HepG2 (cell line): ENCODE results near the gene LONP1. TPM values are rescaled to one million over a fixed set of nuclear protein-coding genes. Genes with fewer than 3 reads are reported as not detected.

Source experiments
- CENPT ChIP-seq: sonication (generic); formaldehyde crosslinking; IDR thresholded peaks from 2 replicates; pipeline ENCODE4 v1.8.0; 2022; ENCODE audit warnings: low read depth, mild to moderate bottlenecking, moderate library complexity, missing genetic modification reagents
- ETV5 ChIP-seq: IDR thresholded peaks from 2 replicates; pipeline ENCODE4 v1.6.1; 2018; ENCODE audit warnings: missing biosample characterization, missing genetic modification reagents, inconsistent platforms, borderline replicate concordance
- HCFC1 ChIP-seq: fragments of 150-350 bp; IDR thresholded peaks from 2 replicates; pipeline ENCODE4 v1.6.1; 2014; ENCODE audit warnings: low read depth, low read length
- HOXA3 ChIP-seq: sonication (generic); formaldehyde crosslinking; IDR thresholded peaks from 2 replicates; pipeline ENCODE4 v1.5.0; 2020; ENCODE audit warnings: missing genetic modification reagents
- JDP2 ChIP-seq: sonication (generic); formaldehyde crosslinking; IDR thresholded peaks from 2 replicates; pipeline ENCODE4 v1.8.1; 2022; ENCODE audit warnings: missing genetic modification reagents, borderline replicate concordance
- MAZ ChIP-seq, 2 experiments: sonication (generic) in 1 of 2; formaldehyde crosslinking in 1 of 2; IDR thresholded peaks; 2 replicates each; pipeline versions ENCODE4 v1.5.0 to v1.6.1; 2012 to 2020; ENCODE audit warnings: low read depth in 2 of 2, mild to moderate bottlenecking in 2 of 2, borderline replicate concordance in 1 of 2, improper control_type of control experiment in 1 of 2, low read length in 1 of 2, missing genetic modification reagents in 1 of 2, moderate library complexity in 1 of 2
- PHF8 ChIP-seq: sonication (generic); formaldehyde crosslinking; IDR thresholded peaks from 2 replicates; pipeline ENCODE4 v1.5.0; 2020; ENCODE audit warnings: missing genetic modification reagents
- RAD21 ChIP-seq: fragments of 450-650 bp; formaldehyde crosslinking; IDR thresholded peaks from 2 replicates; pipeline ENCODE4 v1.5.0; 2020; ENCODE audit warnings: mild to moderate bottlenecking
- RCOR2 ChIP-seq: IDR thresholded peaks from 2 replicates; pipeline ENCODE4 v1.6.1; 2016; ENCODE audit warnings: missing biosample characterization, missing genetic modification reagents
- SIX1 ChIP-seq: sonication (generic); formaldehyde crosslinking; IDR thresholded peaks from 2 replicates; pipeline ENCODE4 v1.4.0; 2020; ENCODE audit warnings: missing genetic modification reagents, borderline replicate concordance
- SRY ChIP-seq: sonication (generic); formaldehyde crosslinking; IDR thresholded peaks from 2 replicates; pipeline ENCODE4 v1.8.0; 2022; ENCODE audit warnings: mild to moderate bottlenecking, missing genetic modification reagents
- USF2 ChIP-seq, 2 experiments: sonication (generic) in 1 of 2; formaldehyde crosslinking in 1 of 2; IDR thresholded peaks; 2 replicates each; pipeline versions ENCODE4 v1.5.1 to v1.6.1; 2011 to 2020; ENCODE audit warnings: borderline replicate concordance in 1 of 2, low read depth in 1 of 2, low read length in 1 of 2, mild to moderate bottlenecking in 1 of 2, missing genetic modification reagents in 1 of 2, moderate library complexity in 1 of 2
- ZNF235 ChIP-seq: sonication (generic); formaldehyde crosslinking; IDR thresholded peaks from 2 replicates; pipeline ENCODE4 v1.8.1; 2023; ENCODE audit warnings: mild to moderate bottlenecking, missing genetic modification reagents, borderline replicate concordance
- ZNF260 ChIP-seq: sonication (generic); formaldehyde crosslinking; IDR thresholded peaks from 2 replicates; pipeline ENCODE4 v1.4.0; 2020; ENCODE audit warnings: missing genetic modification reagents, low read depth, mild to moderate bottlenecking, borderline replicate concordance
- ZNF547 ChIP-seq: sonication (generic); formaldehyde crosslinking; IDR thresholded peaks from 2 replicates; pipeline ENCODE4 v1.5.1; 2020; ENCODE audit warnings: mild to moderate bottlenecking, missing genetic modification reagents
- ZNF580 ChIP-seq: IDR thresholded peaks from 2 replicates; pipeline ENCODE4 v1.6.1; 2016; ENCODE audit warnings: low read depth, borderline replicate concordance
- polyA plus RNA-seq, 8 experiments: library from polyadenylated mRNA; depleted of rRNA in 3 of 8; stranded (reverse) in 7 of 8; unstranded in 1 of 8; fragments of >200 nt; fragmentation: Illumina TruSeq in 4 of 8; extraction: Trizol in 4 of 8; gene quantifications; 2 replicates each; pipeline versions ENCODE4 v1.2.1 to v1.2.3, GENCODE V29; 2011 to 2016; ENCODE audit warnings: low read depth in 4 of 8, missing spikeins in 1 of 8, mixed read lengths in 1 of 8; ENCODE audit not compliant: insufficient read depth in 1 of 8
- total RNA-seq, 5 experiments: library from RNA; depleted of rRNA; stranded (reverse); fragments of >200 nt; fragmentation: Illumina TruSeq; extraction: Trizol; gene quantifications; 2 replicates each; pipeline ENCODE4 v1.2.3, GENCODE V29; 2016; ENCODE audit warnings: low read depth in 1 of 5
- TF ChIP-seq, protein P1 (sequence below): sonication (generic); formaldehyde crosslinking; IDR thresholded peaks from 2 replicates; pipeline ENCODE4 v1.8.0; 2023; ENCODE audit warnings: mild to moderate bottlenecking, missing genetic modification reagents
- TF ChIP-seq, protein P2 (sequence below): sonication (generic); formaldehyde crosslinking; IDR thresholded peaks from 2 replicates; pipeline ENCODE4 v1.4.0; 2020; ENCODE audit warnings: missing genetic modification reagents

LONP1 gene
- total and polyA plus RNA-seq, 2 of the 13 experiments (the other 11 are each of a cell fraction or from before 2014, with no cell fraction given) = 59.5 to 76.8 TPM

GRCh38 chr19:5690125-5690954 is 29.6 kb downstream of the LONP1 start, which contains the start of gene RPL36 (continued):
- TF ChIP-seq JDP2 = no peak; the same call in 1 of the 2 replicates
- TF ChIP-seq SRY (CRISPR knock-in tag) = peak; percentile 84
- no peak for TF ChIP-seq USF2 (IDR thresholded peaks at IDR 0.05; ENCODE audit: low read depth, low read length)
- TF ChIP-seq USF2 (CRISPR knock-in tag; IDR thresholded peaks at IDR 0.05; ENCODE audit: borderline replicate concordance) = no peak
- TF ChIP-seq ETV5 (CRISPR knock-in tag) = peak; percentile 64
- peak; percentile 64; the same call in 1 of the 2 replicates for TF ChIP-seq RAD21 (CRISPR knock-in tag)
- no peak for TF ChIP-seq RCOR2 (CRISPR knock-in tag)
- TF ChIP-seq, protein P1, sequence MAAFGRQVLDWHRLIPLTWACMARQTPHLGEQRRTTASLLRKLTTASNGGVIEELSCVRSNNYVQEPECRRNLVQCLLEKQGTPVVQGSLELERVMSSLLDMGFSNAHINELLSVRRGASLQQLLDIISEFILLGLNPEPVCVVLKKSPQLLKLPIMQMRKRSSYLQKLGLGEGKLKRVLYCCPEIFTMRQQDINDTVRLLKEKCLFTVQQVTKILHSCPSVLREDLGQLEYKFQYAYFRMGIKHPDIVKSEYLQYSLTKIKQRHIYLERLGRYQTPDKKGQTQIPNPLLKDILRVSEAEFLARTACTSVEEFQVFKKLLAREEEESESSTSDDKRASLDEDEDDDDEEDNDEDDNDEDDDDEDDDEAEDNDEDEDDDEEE (CRISPR knock-in tag) = peak; percentile 92
- no peak for TF ChIP-seq ZNF260
- TF ChIP-seq SIX1 (CRISPR knock-in tag) = peak; percentile 32; the same call in 1 of the 2 replicates
- TF ChIP-seq ZNF235 = no peak
- TF ChIP-seq PHF8 = peak; percentile 96
- TF ChIP-seq HCFC1 = peak; percentile 56; the same call in 1 of the 2 replicates
- TF ChIP-seq, protein P2, sequence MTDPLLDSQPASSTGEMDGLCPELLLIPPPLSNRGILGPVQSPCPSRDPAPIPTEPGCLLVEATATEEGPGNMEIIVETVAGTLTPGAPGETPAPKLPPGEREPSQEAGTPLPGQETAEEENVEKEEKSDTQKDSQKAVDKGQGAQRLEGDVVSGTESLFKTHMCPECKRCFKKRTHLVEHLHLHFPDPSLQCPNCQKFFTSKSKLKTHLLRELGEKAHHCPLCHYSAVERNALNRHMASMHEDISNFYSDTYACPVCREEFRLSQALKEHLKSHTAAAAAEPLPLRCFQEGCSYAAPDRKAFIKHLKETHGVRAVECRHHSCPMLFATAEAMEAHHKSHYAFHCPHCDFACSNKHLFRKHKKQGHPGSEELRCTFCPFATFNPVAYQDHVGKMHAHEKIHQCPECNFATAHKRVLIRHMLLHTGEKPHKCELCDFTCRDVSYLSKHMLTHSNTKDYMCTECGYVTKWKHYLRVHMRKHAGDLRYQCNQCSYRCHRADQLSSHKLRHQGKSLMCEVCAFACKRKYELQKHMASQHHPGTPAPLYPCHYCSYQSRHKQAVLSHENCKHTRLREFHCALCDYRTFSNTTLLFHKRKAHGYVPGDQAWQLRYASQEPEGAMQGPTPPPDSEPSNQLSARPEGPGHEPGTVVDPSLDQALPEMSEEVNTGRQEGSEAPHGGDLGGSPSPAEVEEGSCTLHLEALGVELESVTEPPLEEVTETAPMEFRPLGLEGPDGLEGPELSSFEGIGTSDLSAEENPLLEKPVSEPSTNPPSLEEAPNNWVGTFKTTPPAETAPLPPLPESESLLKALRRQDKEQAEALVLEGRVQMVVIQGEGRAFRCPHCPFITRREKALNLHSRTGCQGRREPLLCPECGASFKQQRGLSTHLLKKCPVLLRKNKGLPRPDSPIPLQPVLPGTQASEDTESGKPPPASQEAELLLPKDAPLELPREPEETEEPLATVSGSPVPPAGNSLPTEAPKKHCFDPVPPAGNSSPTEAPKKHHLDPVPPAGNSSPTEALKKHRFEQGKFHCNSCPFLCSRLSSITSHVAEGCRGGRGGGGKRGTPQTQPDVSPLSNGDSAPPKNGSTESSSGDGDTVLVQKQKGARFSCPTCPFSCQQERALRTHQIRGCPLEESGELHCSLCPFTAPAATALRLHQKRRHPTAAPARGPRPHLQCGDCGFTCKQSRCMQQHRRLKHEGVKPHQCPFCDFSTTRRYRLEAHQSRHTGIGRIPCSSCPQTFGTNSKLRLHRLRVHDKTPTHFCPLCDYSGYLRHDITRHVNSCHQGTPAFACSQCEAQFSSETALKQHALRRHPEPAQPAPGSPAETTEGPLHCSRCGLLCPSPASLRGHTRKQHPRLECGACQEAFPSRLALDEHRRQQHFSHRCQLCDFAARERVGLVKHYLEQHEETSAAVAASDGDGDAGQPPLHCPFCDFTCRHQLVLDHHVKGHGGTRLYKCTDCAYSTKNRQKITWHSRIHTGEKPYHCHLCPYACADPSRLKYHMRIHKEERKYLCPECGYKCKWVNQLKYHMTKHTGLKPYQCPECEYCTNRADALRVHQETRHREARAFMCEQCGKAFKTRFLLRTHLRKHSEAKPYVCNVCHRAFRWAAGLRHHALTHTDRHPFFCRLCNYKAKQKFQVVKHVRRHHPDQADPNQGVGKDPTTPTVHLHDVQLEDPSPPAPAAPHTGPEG = peak; percentile 77
- TF ChIP-seq CENPT (CRISPR knock-in tag) = peak; percentile 74; the same call in 1 of the 2 replicates
- peak; percentile 87 for TF ChIP-seq HOXA3 (CRISPR knock-in tag)
- TF ChIP-seq ZNF580 (CRISPR knock-in tag) = peak; percentile 82; the same call in 1 of the 2 replicates
- TF ChIP-seq MAZ (IDR thresholded peaks at IDR 0.05; ENCODE audit: borderline replicate concordance, low read depth, low read length) = peak; percentile 40; the same call in 1 of the 2 replicates
- TF ChIP-seq MAZ (CRISPR knock-in tag; IDR thresholded peaks at IDR 0.05; ENCODE audit: low read depth) = peak; percentile 91
- peak; percentile 91 for TF ChIP-seq ZNF547
